Mucosa of gallbladder (tissue), 1 donor: ENCODE results near the gene BICRAL. TPM values are rescaled to one million over a fixed set of nuclear protein-coding genes. Genes with fewer than 3 reads are reported as not detected.
A peak's percentile ranks its signal among the peaks of the same experiment; 100 is the strongest.
"Not testable (repeated sequence)": the region's sequence is repeated elsewhere in the genome, so short reads cannot be mapped to it uniquely, and the experiment has no call there.

Experiments
- DNase-seq: peaks from one replicate; pipeline ENCODE4 v3.0.0-alpha.2; 2020; ENCODE audit warnings: low spot score
- total RNA-seq: library from RNA; stranded (reverse); gene quantifications from one replicate; pipeline ENCODE4 v1.2.1, GENCODE V29; 2021
- donor health status: DM: no; HTN: no; CAD: no.

BICRAL gene
- total RNA-seq, 1 donor from 2014 or later: 18.1 TPM

DNA sequence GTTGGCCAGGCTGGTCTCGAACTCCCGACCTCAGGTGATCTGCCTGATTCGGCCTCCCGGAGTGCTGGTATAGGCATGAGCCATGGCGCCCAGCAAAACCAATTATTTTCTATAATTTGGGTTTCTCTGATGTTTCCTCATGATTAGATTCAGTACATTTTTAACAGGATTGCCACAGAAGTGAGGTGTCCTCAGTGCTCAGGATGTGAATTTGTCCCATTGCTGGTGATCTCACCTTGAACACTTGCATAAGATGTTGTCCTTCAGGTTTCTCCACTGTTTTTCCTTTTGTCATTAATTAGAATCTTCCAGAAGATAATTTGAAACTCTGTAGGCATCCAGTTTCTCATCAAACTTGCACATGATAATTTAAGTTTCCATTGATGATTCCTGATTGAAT lies 52.2 kb downstream of the BICRAL start:
- DNase-seq: no peak

DNA sequence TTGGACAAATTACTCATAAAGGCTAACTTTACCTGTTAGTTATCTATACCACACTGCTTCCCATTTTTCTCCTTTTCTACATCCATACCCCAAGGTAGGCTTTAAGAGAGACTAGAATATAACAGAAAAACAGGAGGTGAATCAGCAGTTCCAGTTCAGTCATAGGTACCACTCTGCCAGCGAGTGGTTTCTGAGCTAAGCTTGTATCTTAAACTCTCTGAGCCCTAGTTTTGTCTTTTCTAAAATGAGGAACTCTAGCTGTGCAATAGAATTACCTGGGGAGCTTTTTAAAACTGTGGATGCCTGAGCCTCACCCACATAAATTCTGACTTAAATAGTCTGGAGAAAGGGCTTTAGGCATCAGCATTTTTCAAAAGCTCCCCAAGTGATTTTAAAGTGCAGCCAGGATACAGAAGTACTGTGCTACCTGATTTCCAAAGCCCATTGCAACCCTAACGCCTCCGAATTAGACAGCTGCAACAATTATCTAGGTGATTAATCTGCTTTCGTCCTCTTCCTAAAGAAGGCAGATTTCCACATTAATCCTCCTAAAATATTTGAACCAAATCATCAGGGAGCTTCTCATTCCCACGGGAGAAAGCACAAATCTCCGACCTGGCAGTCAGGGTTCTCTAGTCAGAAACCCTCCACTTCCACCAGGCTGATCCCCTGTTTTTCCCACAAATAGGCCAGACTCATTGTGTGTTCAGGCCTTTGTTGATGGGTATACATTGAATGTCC lies 60.2 kb downstream of the BICRAL start:
- no peak for DNase-seq

DNA sequence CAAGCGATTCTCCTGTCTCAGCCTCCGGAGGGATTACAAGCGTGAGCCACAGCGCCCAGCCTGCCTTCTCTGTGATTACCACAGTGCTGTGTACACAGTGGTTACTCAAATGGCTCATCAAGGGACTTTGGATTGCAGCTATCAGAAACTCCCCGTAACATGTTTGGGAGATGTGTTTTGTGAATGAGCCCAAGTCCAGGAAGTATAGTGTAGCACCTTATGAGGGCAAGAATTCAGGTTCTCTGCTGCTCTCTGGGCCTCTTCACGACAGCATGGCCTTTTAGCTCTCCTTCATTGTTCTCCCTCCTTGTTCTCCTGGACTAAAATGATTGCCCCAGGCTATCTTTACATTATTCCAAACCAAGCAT lies 63.5 kb downstream of the BICRAL start:
- no peak for DNase-seq

DNA sequence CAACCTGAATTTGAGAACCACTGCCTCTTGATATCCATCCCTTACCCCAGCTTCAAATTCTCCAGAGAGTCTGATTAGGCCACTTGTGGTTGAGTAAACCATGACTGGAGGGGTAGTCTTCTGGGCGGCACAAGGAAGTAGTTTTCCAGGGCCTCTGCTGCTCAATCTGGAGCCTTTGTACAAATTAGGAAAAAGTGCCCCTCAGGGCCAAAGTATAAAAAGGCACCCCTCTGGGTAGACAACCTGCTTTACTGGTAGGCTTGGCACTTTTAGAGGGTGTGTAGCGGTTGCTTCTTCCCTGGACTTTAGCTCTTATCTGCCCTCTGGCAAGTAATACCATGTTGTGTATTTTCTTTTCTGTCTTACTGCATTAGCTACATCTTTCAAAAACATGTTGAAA lies 64.7 kb downstream of the BICRAL start:
- DNase-seq: no peak

DNA sequence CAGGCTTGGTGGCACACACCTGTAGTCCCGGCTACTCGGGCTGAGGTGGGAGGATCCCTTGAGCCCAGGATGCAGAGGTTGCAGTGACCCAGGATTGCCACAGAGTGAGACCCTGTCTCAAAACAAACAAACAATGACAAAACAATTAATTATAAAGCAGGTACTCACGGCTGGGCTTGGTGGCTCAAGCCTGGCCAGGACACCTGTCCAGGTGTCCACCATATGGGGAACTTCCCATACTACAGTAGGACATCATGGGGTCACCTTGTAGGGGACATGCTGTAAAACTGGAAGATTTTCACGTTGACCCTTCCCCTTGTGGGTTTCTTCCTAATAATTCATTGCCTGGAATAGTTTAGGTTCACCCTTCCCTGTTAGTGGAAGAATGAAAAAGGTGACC lies 66.8 kb downstream of the BICRAL start:
- no peak for DNase-seq

DNA sequence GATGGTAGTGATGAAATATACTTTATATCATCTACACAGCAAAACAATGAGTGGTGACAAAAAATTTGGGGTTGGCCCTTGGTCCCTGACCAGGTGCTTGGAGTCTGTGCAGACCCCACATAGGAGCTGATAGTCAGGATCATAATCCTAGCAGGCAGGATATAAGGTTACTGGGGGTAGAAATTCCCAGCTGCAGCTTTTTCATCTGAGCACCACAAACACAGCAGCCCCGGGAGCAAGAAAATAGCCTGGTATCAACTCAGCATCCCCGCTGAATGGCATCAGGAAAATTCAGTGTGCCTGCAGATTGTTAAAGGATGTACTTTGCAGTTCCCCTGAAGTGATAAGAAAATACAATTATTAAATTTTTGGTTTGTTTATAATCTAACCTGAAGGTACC lies 69.7 kb downstream of the BICRAL start:
- DNase-seq: no peak

DNA sequence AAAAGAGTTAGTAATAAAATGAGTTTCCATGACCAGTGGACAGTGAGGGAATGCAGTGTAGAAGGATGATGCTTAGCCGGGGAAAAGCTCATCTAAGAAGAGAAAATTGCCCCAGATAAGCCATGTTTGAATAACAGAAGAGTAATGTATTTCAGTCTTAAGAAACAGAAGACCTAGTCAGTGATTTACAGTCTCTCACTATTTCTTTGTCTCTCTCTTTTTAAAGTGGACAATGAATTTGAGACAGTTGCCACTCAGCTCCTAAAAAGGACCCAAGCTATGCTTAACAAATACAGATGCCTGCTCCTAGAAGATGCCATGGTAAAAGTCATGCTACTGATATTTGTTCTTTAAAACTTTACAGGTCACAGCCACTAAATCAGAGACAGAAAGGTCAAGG lies 78.2 kb downstream of the BICRAL start:
- DNase-seq: no peak

DNA sequence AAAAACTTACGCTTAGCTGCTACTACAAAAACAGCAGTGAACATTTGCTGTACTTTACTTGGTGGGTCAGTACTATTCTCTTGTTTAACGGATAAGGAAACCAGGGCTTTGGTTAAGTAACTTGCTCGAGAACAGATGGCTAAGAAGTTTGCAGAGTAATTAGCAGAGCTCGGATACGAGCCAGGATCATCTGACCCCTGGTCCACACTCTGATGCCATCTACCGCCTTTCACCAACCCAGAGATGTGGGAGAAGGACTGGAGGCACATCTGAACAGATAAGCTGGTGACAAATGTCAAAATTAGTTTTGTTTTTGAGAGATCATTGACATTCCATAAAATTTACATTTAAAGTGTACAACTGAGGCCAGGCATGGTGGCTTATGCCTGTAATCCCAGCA lies 78.6 kb downstream of the BICRAL start:
- DNase-seq: no peak

DNA sequence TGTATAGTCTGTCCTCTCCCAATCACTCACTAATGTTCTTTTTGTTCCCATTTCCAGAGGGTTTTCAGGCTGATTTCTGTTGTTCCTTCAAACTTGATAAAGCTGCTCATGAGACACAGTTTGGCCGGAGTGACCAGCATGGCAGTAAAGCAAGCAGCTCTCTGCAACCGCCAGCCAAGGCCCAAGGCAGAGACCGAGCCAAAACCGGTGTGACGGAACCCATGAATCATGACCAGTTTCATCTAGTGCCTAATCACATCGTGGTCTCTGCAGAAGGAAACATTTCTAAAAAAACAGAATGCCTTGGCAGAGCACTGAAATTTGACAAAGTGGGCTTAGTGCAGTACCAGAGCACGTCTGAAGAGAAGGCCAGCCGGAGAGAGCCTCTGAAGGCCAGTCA lies 82.8 kb downstream of the BICRAL start:
- no peak for DNase-seq

DNA sequence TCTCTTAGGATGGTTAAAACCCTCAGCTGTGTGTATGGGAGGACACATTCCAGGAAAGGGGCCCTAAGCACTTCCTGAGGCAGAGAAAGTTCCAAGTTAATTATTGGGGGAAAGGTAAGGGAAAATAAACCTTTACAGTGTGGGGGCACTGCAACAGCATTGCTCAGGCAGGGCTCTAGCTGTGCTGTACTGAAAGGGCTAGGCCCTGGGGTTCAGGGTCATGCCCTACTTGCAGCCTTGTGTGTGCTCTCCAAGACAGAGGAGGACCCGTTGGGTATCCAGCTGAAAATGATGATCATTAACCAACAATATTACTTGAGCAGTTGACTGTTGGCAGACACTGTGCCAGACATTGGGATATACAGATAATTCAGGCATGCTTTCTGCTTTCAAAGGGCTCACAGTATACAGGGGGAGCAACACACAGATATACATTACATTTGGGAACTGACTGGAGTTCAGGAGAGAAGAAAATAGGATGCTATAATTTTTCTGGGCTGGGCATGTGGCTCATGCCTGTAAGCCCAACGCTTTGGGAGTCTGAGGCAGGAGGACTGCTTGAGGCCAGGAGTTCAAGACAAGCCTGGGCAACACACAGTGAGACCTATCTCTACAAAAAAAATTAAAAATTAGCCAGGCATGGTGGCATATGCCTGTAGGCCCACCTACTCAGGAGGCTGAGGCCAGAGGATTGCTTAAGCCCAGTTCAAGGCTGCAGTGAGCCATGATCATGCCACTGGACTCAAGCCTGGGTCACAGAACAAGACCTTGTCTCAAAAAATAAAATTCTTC lies 88.5 kb downstream of the BICRAL start:
- DNase-seq: no peak

DNA sequence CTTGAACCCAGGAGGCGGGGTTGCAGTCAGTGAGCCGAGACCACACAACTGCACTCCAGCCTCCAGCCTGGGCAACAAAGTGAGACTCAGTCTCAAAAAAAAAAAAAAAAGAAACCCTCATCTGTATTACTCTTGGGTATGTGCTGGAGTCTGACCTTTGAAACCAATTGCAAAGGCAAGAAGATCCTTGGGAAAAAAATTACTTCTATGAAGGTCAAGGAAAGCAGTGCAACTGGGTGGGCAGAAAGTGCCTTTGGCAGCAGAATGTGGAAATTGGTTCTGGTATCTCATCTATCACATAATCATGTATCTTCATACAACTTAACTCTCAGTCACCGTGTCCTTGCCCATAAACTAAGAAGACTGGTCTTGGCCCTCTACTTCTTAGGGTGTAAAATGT lies 89.9 kb downstream of the BICRAL start:
- DNase-seq: no peak

DNA sequence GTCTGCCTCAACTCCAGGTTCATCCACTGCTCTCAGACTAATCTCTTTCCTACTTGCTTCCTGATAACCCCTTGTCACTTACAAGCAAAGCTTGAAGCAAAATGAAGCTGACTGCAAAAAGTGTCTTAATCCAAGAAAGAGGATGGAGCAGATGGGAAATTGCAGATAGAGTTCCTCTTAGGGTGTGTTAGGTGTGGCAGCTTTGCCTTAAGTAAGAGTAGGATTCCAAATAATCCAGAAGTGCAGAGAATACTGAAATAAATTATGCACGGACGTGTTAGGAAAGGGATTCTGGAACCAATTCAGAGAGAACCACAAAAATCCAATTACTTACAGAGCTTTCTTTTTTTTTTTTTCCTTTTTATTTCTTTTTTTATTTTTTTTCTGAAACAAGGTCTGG lies 91.5 kb downstream of the BICRAL start:
- DNase-seq: no peak

DNA sequence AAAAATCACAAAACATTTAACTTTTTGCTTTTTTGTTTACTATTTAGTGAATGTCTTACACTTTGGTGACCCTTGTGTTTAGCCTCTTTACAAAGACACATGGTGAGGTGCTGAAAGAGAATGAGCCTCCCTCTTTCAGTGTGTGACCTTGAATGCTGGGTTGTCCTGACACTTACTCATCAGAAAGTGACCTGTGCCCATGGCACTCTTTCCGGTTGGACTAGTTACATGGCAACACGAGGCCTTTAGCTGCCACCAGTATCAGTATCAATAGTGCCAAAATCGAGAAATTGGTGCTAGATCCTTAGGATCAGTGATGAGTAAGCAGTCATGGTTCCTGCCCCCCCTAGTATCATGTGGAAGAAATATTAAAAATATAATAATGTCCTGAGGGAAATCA lies 95.8 kb downstream of the BICRAL start:
- no peak for DNase-seq

DNA sequence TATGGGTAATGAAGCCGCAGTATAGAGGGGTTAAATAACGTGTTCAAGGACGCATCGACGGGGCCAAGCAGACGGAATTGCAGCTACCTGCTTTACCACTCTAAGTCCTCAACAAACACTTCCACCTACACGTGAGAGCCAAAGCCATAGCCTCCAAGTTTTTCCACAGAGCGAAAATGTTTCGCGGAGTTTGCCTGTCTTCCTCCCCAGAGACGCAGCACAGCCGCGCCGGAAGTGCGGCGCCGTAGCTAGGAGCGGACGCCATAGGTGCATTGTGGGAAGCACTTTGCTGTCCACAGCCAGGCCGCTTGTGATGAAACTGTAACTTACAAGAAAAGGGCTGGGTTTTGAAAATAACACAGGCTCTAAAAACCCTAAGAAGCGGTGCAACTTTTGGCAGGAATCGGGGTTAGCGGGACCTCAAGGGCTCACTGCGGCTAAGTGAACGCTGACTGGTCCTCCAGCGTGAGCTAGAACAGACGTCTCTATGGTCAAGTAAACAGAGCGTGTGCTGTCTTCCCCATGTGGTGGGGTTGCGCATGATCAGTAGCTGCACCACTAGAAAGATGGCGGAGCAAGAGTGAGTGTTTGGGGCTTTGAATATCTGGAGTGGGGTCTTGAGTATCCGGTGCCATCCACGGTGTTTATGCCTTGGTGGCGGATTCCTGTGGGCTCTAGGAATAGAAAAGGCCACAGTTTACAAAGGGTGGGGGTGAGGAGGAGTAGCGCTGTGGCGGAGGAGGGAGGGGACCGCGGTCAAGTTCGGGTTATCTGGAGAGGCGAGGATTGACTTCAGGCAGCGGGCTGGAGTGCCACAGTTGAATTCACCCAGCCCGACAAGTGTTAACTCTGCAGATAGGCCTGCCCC lies 97.8 kb downstream of the BICRAL start, which contains the start of gene RPL7L1:
RPL7L1 (plus strand) TSS at position 245 of the 868 bp plus-strand sequence; CDS start at position 540, 295 bp downstream.
- DNase-seq: peak; percentile 87

DNA sequence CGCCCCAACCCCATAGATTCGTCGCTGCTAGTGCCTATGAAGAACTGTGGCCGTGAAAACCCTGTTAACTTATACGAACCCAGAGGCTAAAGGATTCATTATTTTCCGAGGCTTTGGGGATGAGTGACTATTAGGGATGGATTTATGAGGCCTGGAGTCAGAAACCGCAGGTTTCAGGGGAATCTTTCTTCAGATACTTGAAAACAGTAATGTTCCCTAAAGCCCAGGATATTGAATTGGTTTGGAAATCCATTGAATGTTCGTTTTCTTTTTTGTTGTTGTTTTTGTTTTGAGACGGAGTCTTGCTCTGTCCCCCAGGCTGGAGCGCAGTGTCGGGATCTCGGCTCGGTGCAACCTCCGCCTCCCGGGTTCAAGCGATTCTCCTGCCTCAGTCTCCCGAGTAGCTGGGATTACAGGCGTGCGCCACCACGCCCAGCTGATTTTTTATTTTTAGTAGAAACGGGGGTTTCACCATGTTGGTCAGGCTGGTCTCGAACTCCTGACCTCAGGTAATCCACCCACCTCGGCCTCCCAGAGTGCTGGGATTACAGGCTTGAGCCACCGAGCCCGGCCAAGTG lies 98.5 kb downstream of the BICRAL start:
- DNase-seq: not testable (repeated sequence)

DNA sequence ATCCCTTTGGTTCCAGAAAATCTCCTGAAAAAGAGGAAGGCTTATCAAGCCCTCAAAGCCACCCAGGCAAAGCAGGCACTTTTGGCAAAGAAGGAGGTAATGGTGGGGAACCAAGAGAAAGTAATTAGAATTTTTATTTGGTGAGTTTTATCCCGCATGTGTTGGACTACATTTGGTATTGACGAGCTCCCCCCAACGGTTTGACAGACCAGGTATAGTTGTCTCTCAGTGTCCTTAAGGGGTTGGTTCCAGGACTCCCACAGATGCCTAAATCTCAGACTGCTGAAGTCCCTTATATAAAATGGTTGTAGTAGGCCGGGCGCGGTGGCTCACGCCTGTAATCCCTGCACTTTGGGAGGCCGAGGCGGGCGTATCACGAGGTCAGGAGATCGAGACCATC lies 99.0 kb downstream of the BICRAL start:
- DNase-seq: not testable (repeated sequence)

DNA sequence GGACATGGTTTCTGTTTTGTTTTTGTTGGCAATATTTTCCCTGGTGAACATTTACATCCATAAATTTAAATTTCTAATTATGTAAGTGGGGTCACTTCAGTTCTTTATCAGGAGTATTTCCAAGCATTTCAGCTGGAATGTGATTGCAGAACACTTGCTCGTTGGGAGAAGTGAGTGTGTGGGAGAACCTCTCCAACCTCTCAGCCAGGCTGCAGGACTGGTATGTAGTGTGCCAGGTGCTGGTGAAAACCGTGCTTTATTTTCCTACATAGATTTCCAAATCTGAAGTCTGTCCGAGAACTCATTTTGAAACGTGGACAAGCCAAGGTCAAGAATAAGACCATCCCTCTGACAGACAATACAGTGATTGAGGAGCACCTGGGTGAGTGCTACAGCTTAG lies 103.8 kb downstream of the BICRAL start:
- no peak for DNase-seq

DNA sequence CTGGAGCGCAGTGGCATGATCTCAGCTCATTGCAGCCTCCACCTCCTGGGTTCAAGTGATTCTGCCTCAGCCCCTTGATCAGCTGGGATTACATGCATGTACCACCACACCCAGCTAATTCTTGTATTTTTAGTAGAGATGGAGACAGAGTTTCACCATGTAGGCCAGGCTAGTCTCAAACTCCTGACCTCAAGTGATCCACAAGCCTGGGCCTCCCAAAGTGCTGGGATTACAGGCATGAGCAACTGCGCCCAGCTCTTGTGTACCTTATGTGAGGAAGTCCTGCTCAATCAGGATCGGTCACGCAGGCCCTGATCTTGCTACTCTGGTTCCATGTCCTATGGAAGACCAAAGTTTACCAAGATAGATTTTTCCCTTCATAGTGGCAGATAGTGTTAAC lies 106.3 kb downstream of the BICRAL start:
- not testable (repeated sequence) for DNase-seq

DNA sequence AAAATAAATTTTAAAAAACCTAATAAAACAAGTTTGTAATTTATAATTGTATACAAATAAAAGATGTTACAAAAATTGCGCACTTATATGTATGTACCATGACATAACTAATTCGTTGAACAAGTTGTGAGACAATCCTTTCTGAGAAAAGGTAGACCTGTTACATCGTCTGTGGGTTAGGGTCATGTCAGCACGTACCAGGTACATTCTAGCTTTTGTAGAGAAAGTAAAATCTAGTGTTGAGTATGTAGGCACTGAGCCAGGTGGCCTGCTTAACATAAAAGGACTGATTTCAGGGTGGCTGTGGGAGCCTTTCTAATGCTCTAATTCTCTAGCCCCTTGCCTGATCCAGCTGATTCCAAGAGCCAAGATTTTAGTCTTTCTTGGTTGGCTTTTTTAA lies 108.0 kb downstream of the BICRAL start:
- DNase-seq: no peak

DNA sequence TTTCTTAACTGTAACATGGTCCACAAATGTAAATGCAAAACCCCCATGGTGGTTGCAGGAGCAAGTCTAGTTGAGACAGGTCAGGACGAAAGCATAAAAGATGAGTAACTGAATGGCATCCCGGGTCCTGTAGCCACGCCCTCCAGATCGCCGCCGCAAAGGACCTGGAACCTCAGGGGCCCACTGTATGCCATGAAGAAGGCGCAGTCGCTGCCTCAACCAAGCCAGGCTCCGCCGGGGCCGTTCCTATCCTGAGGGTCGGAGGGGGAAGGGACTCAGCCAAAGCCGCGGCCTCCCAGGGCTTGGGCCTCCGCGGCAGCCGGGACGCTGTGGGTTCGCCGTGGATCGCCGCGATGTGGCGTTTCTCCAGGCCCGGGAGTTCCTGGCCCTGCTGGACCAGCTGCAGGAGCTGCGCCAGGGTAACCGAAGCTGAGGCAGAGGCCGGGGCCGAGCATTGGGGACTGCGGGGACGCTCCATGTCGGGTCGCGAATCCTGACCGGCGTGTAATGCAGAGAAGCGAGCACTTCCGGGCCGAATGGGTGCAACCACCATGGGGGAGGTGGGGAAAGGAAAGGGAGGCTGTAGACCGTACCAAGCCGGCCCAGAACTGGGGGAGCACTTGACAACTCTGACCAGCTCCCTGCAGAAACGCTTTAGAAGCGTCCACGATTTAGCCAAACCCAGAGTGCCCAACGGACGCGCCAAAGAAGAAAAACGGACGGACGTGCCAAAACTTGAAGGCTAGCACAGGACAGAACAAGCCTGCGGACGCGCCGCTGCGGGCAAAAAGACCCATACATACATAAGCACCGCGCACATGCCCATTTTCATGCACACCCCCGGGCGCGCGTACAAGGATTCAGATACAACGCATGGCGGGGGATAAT lies 108.7 kb downstream of the BICRAL start:
- DNase-seq: peak; percentile 94

DNA sequence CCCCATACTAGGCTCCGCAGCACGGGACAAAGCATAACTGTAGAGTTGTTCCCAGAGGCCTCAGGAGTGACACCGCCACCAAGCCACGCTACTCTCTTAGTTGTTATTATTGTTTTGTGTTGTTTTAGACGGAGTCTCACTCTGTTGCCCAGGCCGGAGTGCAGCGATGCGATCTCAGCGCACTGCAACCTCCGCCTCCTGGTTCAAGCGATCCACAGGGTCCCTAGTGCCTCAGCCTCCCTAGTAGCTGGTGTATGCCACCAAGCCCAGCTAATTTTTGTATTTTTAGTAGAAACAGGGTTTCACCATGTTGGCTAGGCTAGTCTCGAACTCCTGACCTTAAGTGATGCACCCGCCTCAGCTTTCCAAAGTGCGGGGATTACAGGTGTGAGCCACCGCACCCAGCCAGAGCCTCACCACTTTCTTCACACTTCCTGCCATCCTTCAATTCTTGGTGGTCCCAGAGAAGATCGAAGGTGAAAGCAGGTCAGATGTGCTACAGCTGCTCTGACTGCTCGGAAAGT lies 109.4 kb downstream of the BICRAL start:
- no peak for DNase-seq
